GM23338 (cell line): ENCODE results near the gene RBPMS2. TPM values are rescaled to one million over a fixed set of nuclear protein-coding genes. Genes with fewer than 3 reads are reported as not detected.

ENCODE experiments used
- ATAC-seq: fragments of 200-7000 bp; cut with Tn5 transposase; 3 replicates; pipeline ENCODE4 v1.9.1; 2020
- DNase-seq: peaks from one replicate; pipeline ENCODE4 v3.0.0-alpha.2; 2015; ENCODE audit warnings: low spot score
- H2AFZ ChIP-seq: fragments of 200-600 bp; sonication (generic); 2 replicates; pipeline ENCODE4 v1.8.0; 2016; ENCODE audit warnings: antibody characterized with exemption, mild to moderate bottlenecking, moderate library complexity
- H3F3A ChIP-seq: fragments of 200-600 bp; sonication (generic); replicated peaks from 2 replicates; pipeline ENCODE4 v1.8.0; 2017; ENCODE audit warnings: antibody characterized with exemption, mixed run types, low read depth
- H3K27ac ChIP-seq: fragments of 200-600 bp; sonication (generic); 2 replicates; pipeline ENCODE4 v1.6.1; 2016; ENCODE audit warnings: low read depth
- H3K27me3 ChIP-seq: fragments of 200-600 bp; sonication (generic); 2 replicates; pipeline ENCODE4 v1.8.0; 2016; ENCODE audit warnings: mild to moderate bottlenecking, mixed run types, moderate library complexity; ENCODE audit not compliant: insufficient read depth
- H3K36me3 ChIP-seq: fragments of 200-600 bp; sonication (generic); 2 replicates; pipeline ENCODE4 v1.8.0; 2016; ENCODE audit warnings: mild to moderate bottlenecking; ENCODE audit not compliant: insufficient read depth
- H3K4me1 ChIP-seq: fragments of 200-600 bp; sonication (generic); 2 replicates; pipeline ENCODE4 v1.8.0; 2016; ENCODE audit warnings: mild to moderate bottlenecking, moderate library complexity; ENCODE audit not compliant: insufficient read depth
- H3K4me2 ChIP-seq: fragments of 200-600 bp; sonication (generic); 2 replicates; pipeline ENCODE4 v1.7.1; 2017; ENCODE audit warnings: mixed run types
- H3K4me3 ChIP-seq: fragments of 200-600 bp; sonication (generic); 2 replicates; pipeline ENCODE4 v1.6.1; 2016; ENCODE audit warnings: mixed run types
- H3K79me2 ChIP-seq: fragments of 200-600 bp; sonication (generic); replicated peaks from 2 replicates; pipeline ENCODE4 v1.8.0; 2017; ENCODE audit warnings: mild to moderate bottlenecking; ENCODE audit not compliant: insufficient read depth
- H3K9me2 ChIP-seq: fragments of 200-600 bp; sonication (generic); 2 replicates; pipeline ENCODE4 v1.8.0; 2017; ENCODE audit not compliant: insufficient read depth
- H4K20me1 ChIP-seq: fragments of 200-600 bp; sonication (generic); replicated peaks from 2 replicates; pipeline ENCODE4 v1.8.0; 2017; ENCODE audit warnings: mild to moderate bottlenecking; ENCODE audit not compliant: insufficient read depth
- H3K27ac Mint-ChIP-seq: 2 replicates; pipeline ENCODE4 v1.8.0; 2020; ENCODE audit warnings: inconsistent platforms, mild to moderate bottlenecking, moderate library complexity, mixed read lengths
- H3K27me3 Mint-ChIP-seq: 3 replicates; pipeline ENCODE4 v1.8.0; 2022; ENCODE audit warnings: low read depth, mild to moderate bottlenecking, moderate library complexity, mixed read lengths, inconsistent platforms; ENCODE audit not compliant: insufficient read depth, poor library complexity
- H3K36me3 Mint-ChIP-seq: 3 replicates; pipeline ENCODE4 v1.8.0; 2021; ENCODE audit warnings: low read depth, mild to moderate bottlenecking, inconsistent platforms, moderate library complexity, mixed read lengths
- H3K4me1 Mint-ChIP-seq: 3 replicates; pipeline ENCODE4 v1.8.0; 2020; ENCODE audit warnings: mild to moderate bottlenecking, inconsistent platforms, mixed read lengths
- H3K4me3 Mint-ChIP-seq: 3 replicates; pipeline ENCODE4 v1.8.0; 2021; ENCODE audit warnings: moderate library complexity, mild to moderate bottlenecking, inconsistent platforms, mixed read lengths
- H3K9me3 Mint-ChIP-seq: 3 replicates; pipeline ENCODE4 v1.8.0; 2020; ENCODE audit warnings: moderate library complexity, mild to moderate bottlenecking, inconsistent platforms, mixed read lengths
- CREB1 ChIP-seq: fragments of 250-450 bp; sonication (Bioruptor Pico); IDR thresholded peaks from 2 replicates; pipeline ENCODE4 v1.5.0; 2020; ENCODE audit warnings: low read depth, mild to moderate bottlenecking, moderate library complexity
- CTCF ChIP-seq, 2 experiments: fragments of 200-600 bp in 1 of 2; sonication (generic) in 1 of 2; conservative IDR thresholded peaks; 2 replicates each; pipeline versions ENCODE4 v1.5.1 to v1.6.1; 2016 to 2017; ENCODE audit warnings: antibody characterized with exemption in 2 of 2, low read depth in 2 of 2, mild to moderate bottlenecking in 2 of 2, moderate library complexity in 1 of 2
- ETS1 ChIP-seq: IDR thresholded peaks from 2 replicates; pipeline ENCODE4 v1.6.1; 2016; ENCODE audit warnings: antibody characterized with exemption
- EZH2 ChIP-seq: fragments of 200-600 bp; sonication (generic); IDR thresholded peaks from one replicate; pipeline ENCODE4 v1.8.0; 2017; ENCODE audit warnings: antibody characterized with exemption, mild to moderate bottlenecking, low read depth; ENCODE audit not compliant: unreplicated experiment
- EZH2phosphoT487 ChIP-seq: fragments of 200-600 bp; sonication (generic); IDR thresholded peaks from one replicate; pipeline ENCODE4 v1.8.1; 2018; ENCODE audit warnings: antibody characterized with exemption; ENCODE audit not compliant: unreplicated experiment
- JUNB ChIP-seq: IDR thresholded peaks from one replicate; pipeline ENCODE4 v1.6.1; 2016; ENCODE audit warnings: antibody characterized with exemption; ENCODE audit not compliant: unreplicated experiment
- NANOG ChIP-seq: IDR thresholded peaks from 2 replicates; pipeline ENCODE4 v1.6.1; 2016; ENCODE audit warnings: antibody characterized with exemption, borderline replicate concordance
- POLR2AphosphoS5 ChIP-seq: IDR thresholded peaks from 2 replicates; pipeline ENCODE4 v1.6.1; 2016; ENCODE audit warnings: antibody characterized with exemption, low read depth
- REST ChIP-seq: IDR thresholded peaks from one replicate; pipeline ENCODE4 v1.6.1; 2018; ENCODE audit warnings: antibody characterized with exemption; ENCODE audit not compliant: unreplicated experiment
- STAT1 ChIP-seq: IDR thresholded peaks from one replicate; pipeline ENCODE4 v1.6.1; 2016; ENCODE audit warnings: antibody characterized with exemption; ENCODE audit not compliant: unreplicated experiment
- ZNF114 ChIP-seq: fragments of 250-450 bp; sonication (Bioruptor Pico); IDR thresholded peaks from 2 replicates; pipeline ENCODE4 v1.5.0; 2020; ENCODE audit warnings: mild to moderate bottlenecking, moderate library complexity
- ZNF331 ChIP-seq: fragments of 250-450 bp; sonication (Bioruptor Pico); IDR thresholded peaks from 2 replicates; pipeline ENCODE4 v1.5.0; 2020; ENCODE audit warnings: low read depth, mild to moderate bottlenecking, moderate library complexity
- ZNF462 ChIP-seq: fragments of 250-450 bp; sonication (Bioruptor Pico); IDR thresholded peaks from 2 replicates; pipeline ENCODE4 v1.5.0; 2020; ENCODE audit warnings: mild to moderate bottlenecking, moderate library complexity
- polyA plus RNA-seq: library from polyadenylated mRNA; unstranded; fragments of >200 nt; fragmentation: Nextera tagmentation; extraction: Ambion mirVana; gene quantifications from 2 replicates; pipeline ENCODE4 v1.2.1, GENCODE V29; 2016
- total RNA-seq: library from RNA; depleted of rRNA; stranded (reverse); fragments of >200 nt; shearing (Covaris generic); gene quantifications from 2 replicates; pipeline ENCODE4 v1.2.3, GENCODE V29; 2014

The RBPMS2 gene
- total and polyA plus RNA-seq, 2 experiments from 2014 or later = 53.3 to 171 TPM

GRCh38 chr15:64702816-64703631, 72.4 kb downstream of the RBPMS2 start:
- peaks cover 45% of the 10 kb centered on the region for H3F3A ChIP-seq
- TF ChIP-seq EZH2phosphoT487 (no peak), NANOG (peak; percentile 23; the same call in 1 of the 2 replicates), STAT1 (no peak), EZH2 (no peak), ZNF331 (no peak), ZNF462 (CRISPR knock-in tag) (no peak), REST (peak; percentile 4), ZNF114 (CRISPR knock-in tag) (no peak), ETS1 (peak; percentile 17; the same call in 1 of the 2 replicates), CTCF (conservative IDR thresholded peaks at IDR 0.05; ENCODE audit: low read depth in 2 of 2) (0 out of 4 replicates have a peak, but pooled peaks of 1 of the 2 experiments have one; percentile 7), POLR2AphosphoS5 (peak; percentile 93), CREB1 (CRISPR knock-in tag) (no peak), JUNB (no peak)
- H3K4me1 ChIP-seq = peaks cover 28% of the 10 kb centered on the region
- peaks cover 13% of the 10 kb centered on the region for H4K20me1 ChIP-seq
- DNase-seq (peak; percentile 98), ATAC-seq (peak; percentile 67)
- 0 out of 2 replicates have a peak, but pooled peaks cover 4% of the 10 kb centered on the region for H3K36me3 ChIP-seq
- no peak overlapping the region for H2AFZ ChIP-seq
- peaks cover 57% of the 10 kb centered on the region for H3K36me3 Mint-ChIP-seq
- H3K9me2 ChIP-seq = no peaks in the 10 kb centered on the region
- peak overlapping the region; percentile 94 for H3K4me2 ChIP-seq
- peak overlapping the region; percentile 99 for H3K27ac ChIP-seq
- no peaks in the 10 kb centered on the region for H3K27me3 ChIP-seq
- H3K4me3 Mint-ChIP-seq = peak overlapping the region; percentile 77
- H3K27me3 Mint-ChIP-seq = peaks cover 20% of the 10 kb centered on the region
- peak overlapping the region; percentile 100 for H3K27ac Mint-ChIP-seq
- peaks cover 39% of the 10 kb centered on the region for H3K4me1 Mint-ChIP-seq
- peak overlapping the region; percentile 74 for H3K4me3 ChIP-seq
- H3K9me3 Mint-ChIP-seq = no peaks in the 10 kb centered on the region
- peaks cover 45% of the 10 kb centered on the region for H3K79me2 ChIP-seq
